Body of pancreas (tissue), 4 donors: ENCODE data around the gene CSMD2. TPM values are rescaled to one million over a fixed set of nuclear protein-coding genes. Genes with fewer than 3 reads are reported as not detected.
"Not testable (repeated sequence)": the region's sequence is repeated elsewhere in the genome, so short reads cannot be mapped to it uniquely, and the experiment has no call there.

Experiments
- ATAC-seq: fragments of 150-250 bp; one replicate; pipeline ENCODE4 v1.9.1; 2016
- DNase-seq, 4 donors: peaks; one replicate each; pipeline ENCODE4 v3.0.0-alpha.2; 2019
- H3K27ac ChIP-seq, 4 donors: fragments of 200-600 bp; sonication (generic); 1 replicate in 3 of 4; 2 replicates in 1 of 4; pipeline versions ENCODE4 v1.5.1 to v1.6.1; 2016 to 2019; ENCODE audit warnings: mild to moderate bottlenecking in 1 of 4, mixed read lengths in 1 of 4, moderate library complexity in 1 of 4
- H3K27me3 ChIP-seq, 2 donors: fragments of 200-600 bp; sonication (generic); one replicate each; pipeline ENCODE4 v1.6.0; 2016; ENCODE audit warnings: mild to moderate bottlenecking in 1 of 2
- H3K36me3 ChIP-seq, 2 donors: fragments of 200-600 bp; sonication (generic); replicated peaks in 1 of 2; 2 replicates each; pipeline ENCODE4 v1.5.1; 2016; ENCODE audit warnings: low read depth in 2 of 2; ENCODE audit not compliant: insufficient read depth in 1 of 2
- H3K4me1 ChIP-seq: fragments of 200-600 bp; sonication (generic); one replicate; pipeline ENCODE4 v1.6.0; 2016
- H3K4me3 ChIP-seq, 2 donors: fragments of 200-600 bp; sonication (generic); 1 replicate in 1 of 2; 2 replicates in 1 of 2; pipeline ENCODE4 v1.5.1; 2016 to 2019
- H3K9me3 ChIP-seq, 3 donors: fragments of 200-600 bp; sonication (generic); 1 replicate in 2 of 3; 2 replicates in 1 of 3; pipeline ENCODE4 v1.5.1; 2016
- CTCF ChIP-seq, 7 experiments: fragments of 450-650 bp in 4 of 7; fragments of 200-600 bp in 3 of 7; sonication (generic) in 3 of 7; IDR thresholded peaks; one replicate each; pipeline ENCODE4 v1.5.1; 2016 to 2019; ENCODE audit warnings: antibody characterized with exemption in 7 of 7
- POLR2A ChIP-seq, 3 donors: fragments of 450-650 bp; IDR thresholded peaks; one replicate each; pipeline ENCODE4 v1.6.1; 2016; ENCODE audit warnings: antibody characterized with exemption in 3 of 3, mild to moderate bottlenecking in 2 of 3
- WGBS, 2 donors: methylation state at CpG; one replicate each; pipeline ENCODE4 v1.1.5; 2017; 5-methylcytosine and 5-hydroxymethylcytosine counted together
- intact Hi-C: fragments of 100-400 bp; cut with DNase I; formaldehyde crosslinking; loops from one replicate; pipeline ENCODE4 v1.15.1; 2023
- total RNA-seq, 2 donors: library from RNA; depleted of rRNA; stranded (reverse); fragments of >200 nt; gene quantifications; one replicate each; pipeline ENCODE4 v1.1.0, GENCODE V29; 2016

Gene CSMD2
- total RNA-seq, 2 donors from 2014 or later, result 0.26 to 0.33 TPM

DNA sequence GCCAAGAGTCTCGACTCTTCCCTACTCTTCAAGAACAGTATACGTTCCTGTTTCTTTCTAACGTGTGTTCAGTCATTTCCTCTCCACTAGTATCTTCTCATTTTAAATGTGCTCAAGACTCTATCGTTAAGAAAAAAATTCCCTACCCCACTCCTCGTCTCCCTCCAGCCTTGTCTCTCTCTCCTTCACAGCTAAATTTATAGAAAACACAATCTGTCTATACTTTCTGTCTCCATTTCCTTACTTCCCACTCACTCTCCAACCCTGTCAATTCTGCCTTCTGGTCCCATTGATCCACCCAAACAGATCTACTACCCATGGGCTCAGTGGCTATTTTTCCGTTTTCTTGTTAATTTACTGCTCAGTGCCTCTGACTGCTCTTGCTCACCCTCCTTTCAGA, 75.3 kb downstream of the CSMD2 start:
- no peaks in the 10 kb centered on the region for H3K9me3 ChIP-seq
- TF ChIP-seq CTCF (IDR thresholded peaks at IDR 0.05) (no peak), POLR2A (IDR thresholded peaks at IDR 0.05) (no peak)
- no peak overlapping the region for H3K27ac ChIP-seq
- H3K27me3 ChIP-seq, result no peaks in the 10 kb centered on the region
- 78 to 81% methylated on average over 6 of the region's 6 CpGs for WGBS, 2 donors
- no peak for DNase-seq
- intact Hi-C loops, result no loop called here
- no peak for ATAC-seq
- no peaks in the 10 kb centered on the region for H3K36me3 ChIP-seq
- H3K4me3 ChIP-seq, result no peak overlapping the region
- H3K4me1 ChIP-seq, result no peaks in the 10 kb centered on the region

DNA sequence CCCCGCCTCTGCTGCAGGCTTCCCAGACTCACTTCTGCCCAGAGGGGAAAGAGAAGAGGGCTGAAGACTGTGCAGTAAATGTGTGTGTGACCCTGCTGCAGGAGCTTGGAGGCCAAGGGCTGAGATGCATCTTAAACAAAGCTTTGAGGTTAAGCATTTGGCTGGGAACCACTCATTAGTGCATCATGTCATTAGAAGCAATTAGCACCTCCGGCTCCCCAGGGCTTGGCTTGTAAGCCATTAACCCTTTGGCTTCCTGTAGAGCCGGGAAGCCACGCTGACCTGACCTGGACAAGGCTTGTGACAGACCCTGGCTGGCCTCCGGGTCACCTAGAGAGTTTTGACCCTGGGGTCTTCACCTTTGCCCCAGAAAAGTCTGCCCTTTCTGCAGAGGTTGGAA, 77.0 kb downstream of the CSMD2 start:
- Histone ChIP-seq H3K36me3 (no peaks in the 10 kb centered on the region), H3K9me3 (no peaks in the 10 kb centered on the region), H3K27ac (no peak overlapping the region), H3K4me1 (no peaks in the 10 kb centered on the region), H3K4me3 (no peak overlapping the region), H3K27me3 (no peaks in the 10 kb centered on the region)
- TF ChIP-seq POLR2A (IDR thresholded peaks at IDR 0.05), result no peak
- TF ChIP-seq CTCF (IDR thresholded peaks at IDR 0.05), result no peak
- DNase-seq, result no peak
- WGBS, 2 donors, result 54 to 88% methylated on average over 1 to 5 of the region's 5 CpGs
- ATAC-seq, result no peak
- intact Hi-C loops, result no loop called here

DNA sequence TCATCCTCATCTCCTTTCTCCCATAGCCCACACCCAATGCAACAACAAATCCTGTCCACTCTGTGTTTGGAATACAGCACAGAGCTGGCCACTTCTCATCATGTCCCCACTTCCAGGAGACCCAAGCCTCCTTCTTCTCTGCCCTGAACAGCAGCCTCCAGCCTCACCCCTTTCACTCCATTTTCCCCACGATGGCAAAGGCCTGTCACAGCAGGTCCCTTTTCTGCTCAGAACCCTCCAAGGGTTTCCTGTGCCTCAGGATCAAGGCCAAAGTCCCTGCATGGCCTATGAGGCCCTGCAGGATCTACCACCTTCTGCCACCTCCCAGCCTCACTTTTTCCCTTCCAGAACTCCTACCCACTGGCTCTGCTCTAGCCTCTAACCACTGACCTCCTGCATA, 78.5 kb downstream of the CSMD2 start:
- ATAC-seq (no peak), DNase-seq (no peak)
- Histone ChIP-seq H3K9me3 (no peaks in the 10 kb centered on the region), H3K27ac (no peak overlapping the region), H3K36me3 (no peaks in the 10 kb centered on the region), H3K4me3 (no peak overlapping the region), H3K27me3 (no peaks in the 10 kb centered on the region), H3K4me1 (no peaks in the 10 kb centered on the region)
- intact Hi-C loops, result no loop called here
- 67 to 83% methylated on average over 1 of the region's 1 CpG for WGBS, 2 donors
- TF ChIP-seq CTCF (IDR thresholded peaks at IDR 0.05), result no peak
- TF ChIP-seq POLR2A (IDR thresholded peaks at IDR 0.05), result no peak

GRCh38 chr1:34083974-34084373, 81.1 kb downstream of the CSMD2 start:
- WGBS, 2 donors, result 76 to 77% methylated on average over 2 of the region's 2 CpGs

DNA sequence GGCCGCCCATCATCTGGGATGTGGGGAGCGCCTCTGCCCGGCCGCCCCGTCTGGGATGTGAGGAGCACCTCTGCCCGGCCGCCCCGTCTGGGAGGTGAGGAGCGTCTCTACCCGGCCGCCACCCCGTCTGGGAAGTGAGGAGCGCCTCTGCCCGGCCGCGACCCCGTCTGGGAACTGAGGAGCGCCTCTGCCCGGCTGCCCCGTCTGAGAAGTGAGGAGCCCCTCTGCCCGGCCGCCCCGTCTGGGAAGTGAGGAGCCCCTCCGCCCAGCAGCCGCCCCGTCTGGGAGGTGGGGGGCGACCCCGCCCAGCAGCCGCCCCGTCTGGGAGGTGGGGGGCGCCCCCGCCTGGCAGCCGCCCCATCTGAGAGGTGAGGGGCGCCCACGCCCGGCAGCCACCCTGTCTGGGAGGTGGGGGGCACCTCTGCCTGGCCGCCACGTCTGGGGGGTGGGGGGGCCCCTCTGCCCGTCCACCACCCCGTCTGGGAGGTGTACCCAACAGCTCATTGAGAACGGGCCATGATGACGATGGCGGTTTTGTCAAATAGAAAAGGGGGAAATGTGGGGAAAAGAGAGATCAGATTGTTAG, 82.9 kb downstream of the CSMD2 start:
- WGBS, 2 donors, result 88 to 89% methylated on average over 20 to 27 of the region's 43 CpGs
- H3K27me3 ChIP-seq, ATAC-seq, H3K27ac ChIP-seq, DNase-seq, H3K36me3 ChIP-seq, H3K4me1 ChIP-seq, H3K9me3 ChIP-seq, intact Hi-C loops, H3K4me3 ChIP-seq: not testable (repeated sequence)

More at GRCh38 chr1:34083974-34084373, 81.1 kb downstream of the CSMD2 start:
- DNase-seq (no peak), ATAC-seq (no peak)
- TF ChIP-seq CTCF (IDR thresholded peaks at IDR 0.05), result no peak
- TF ChIP-seq POLR2A (IDR thresholded peaks at IDR 0.05), result no peak
- H3K27ac ChIP-seq, result no peak overlapping the region
- H3K4me3 ChIP-seq, result no peak overlapping the region
- H3K4me1 ChIP-seq, result no peaks in the 10 kb centered on the region
- no peaks in the 10 kb centered on the region for H3K27me3 ChIP-seq
- H3K9me3 ChIP-seq, result no peaks in the 10 kb centered on the region
- H3K36me3 ChIP-seq, result no peaks in the 10 kb centered on the region
- intact Hi-C loops, result no loop called here
